NCI-H2196 treated with DMSO at 0.1 percent for 48 hours (cell line): ENCODE measurements around the gene LIPF.
"Not testable (repeated sequence)": the region's sequence is repeated elsewhere in the genome, so short reads cannot be mapped to it uniquely, and the experiment has no call there.

ENCODE experiments used
- DNase-seq: peaks from one replicate; lab custom pipeline; 2025; ENCODE audit not compliant: unreplicated experiment; lab: John Stamatoyannopoulos, UW

The LIPF gene

DNA sequence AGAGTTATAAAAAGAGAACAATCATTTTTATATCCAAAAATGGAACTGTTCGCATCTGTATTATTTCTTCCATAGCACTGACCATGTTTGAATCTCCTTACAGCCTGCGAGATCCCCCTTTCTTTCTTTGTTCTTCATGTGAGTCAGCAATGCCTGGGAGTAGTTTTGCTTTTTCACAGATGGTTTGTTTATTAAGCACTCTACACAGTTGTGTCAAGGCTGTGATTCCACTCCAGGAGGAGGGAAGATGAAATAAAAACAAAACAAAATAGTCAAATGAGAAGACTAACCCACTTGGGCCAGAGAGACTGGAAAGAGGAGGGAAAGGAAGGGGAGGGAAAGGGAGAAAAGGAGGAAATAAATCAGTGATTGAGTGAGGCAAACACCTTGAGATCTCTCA is 7.8 kb downstream of the LIPF start:
- no peak for DNase-seq

DNA sequence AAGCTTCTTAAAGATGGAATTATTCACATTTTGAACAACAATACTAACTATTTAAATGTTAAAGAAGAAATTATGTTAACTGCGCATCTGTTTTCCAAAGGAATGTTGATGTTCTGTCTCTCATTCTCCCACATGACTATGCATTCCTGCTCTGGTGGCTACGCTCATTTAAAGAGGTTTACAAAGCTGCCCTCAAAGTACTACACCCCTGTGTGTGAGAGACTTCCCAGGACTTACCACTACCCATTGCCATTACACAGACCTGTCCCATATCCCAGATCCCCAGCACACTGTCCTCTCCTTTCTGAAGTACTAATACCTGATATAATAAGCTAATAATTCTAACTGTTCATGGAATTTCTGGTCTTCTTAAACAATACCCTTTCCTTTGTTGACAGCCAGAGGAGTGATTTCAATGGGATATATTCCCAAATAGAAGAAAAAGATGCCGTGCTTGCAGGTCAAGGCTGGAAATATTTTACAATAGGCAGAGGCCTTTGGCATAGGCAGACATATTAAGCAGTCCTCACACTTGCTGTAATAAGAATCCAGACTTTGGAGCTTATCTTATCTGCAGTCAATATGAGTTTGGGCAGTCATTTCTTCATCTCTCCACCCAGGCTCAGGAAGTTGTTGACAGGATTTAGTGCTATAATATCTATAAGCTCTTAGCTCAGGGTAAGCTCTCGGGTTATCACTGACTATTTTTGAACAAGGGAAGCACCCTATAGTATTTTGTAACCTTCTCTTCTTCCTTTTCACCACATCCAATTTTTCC is 12.2 kb downstream of the LIPF start:
- DNase-seq, result no peak

DNA sequence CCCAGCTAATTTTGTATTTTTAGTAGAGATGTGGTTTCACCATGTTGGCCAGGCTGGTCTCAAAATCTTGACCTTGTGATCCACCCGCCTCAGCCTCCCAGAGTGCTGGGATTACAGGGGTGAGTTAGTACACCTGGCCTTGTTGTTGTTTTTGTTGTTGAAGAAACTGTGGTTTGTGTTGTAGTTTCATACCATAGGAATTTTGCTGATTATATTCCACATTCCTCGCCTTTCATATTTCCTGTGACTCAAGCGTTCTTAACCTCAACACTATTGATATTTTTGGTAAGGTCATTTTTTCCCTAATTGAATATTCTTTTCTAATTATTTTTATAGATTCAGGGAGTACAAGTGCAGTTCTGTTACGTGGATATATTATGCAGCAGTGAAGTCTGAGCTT is 16.7 kb downstream of the LIPF start:
- no peak for DNase-seq

GRCh38 chr10:88682491-88682890 is 18.2 kb downstream of the LIPF start:
- DNase-seq, result no peak

GRCh38 chr10:88687853-88688467 is 23.7 kb downstream of the LIPF start:
- no peak for DNase-seq

DNA sequence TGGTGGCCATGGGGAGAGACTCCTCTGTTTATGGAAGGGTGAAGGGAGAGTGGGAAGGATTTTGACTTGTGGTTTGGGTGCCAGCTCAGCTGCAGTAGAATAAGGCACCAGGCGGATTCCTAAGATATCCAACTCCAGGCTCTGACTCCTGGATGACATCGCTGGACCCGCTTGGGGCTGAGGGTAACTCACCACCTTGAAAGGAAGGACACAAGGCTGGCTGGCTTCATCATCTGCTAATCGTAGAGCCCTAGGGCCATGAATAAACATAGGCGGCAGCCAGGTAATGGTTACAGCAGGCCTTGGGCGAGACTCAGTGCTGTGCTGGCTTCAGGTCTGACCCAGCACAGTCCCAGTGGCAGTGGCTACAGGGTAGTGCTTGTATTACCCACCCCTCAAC is 25.1 kb downstream of the LIPF start:
- no peak for DNase-seq

DNA sequence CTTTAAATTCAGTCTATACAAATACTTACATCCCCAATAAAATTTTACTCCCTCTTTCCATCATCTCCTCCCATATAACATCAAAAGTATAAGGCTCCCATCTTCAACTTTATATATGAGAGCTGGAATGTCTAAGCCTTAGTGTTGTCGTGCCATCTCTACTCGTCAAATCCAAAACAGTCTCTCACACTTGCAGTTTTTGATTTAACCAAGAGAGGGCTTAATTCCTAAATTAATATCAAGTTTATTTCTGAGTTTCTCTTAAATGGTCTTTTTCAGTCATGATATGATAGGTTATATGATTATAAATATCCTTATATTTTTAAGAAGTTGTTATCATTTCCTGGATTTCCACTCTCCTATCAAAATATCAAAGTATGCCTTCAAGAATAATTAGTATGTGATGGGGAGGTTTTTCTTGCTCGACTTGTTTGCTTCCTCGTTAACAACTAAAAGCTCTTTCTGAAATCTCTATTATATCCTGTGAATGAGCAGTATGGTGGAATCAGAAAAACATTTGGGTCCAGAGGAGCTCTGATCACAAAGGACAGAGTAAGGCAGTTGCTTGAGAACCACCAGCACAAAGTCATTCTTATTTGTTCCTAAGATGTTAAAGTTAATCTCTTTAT is 29.3 kb downstream of the LIPF start:
- no peak for DNase-seq

DNA sequence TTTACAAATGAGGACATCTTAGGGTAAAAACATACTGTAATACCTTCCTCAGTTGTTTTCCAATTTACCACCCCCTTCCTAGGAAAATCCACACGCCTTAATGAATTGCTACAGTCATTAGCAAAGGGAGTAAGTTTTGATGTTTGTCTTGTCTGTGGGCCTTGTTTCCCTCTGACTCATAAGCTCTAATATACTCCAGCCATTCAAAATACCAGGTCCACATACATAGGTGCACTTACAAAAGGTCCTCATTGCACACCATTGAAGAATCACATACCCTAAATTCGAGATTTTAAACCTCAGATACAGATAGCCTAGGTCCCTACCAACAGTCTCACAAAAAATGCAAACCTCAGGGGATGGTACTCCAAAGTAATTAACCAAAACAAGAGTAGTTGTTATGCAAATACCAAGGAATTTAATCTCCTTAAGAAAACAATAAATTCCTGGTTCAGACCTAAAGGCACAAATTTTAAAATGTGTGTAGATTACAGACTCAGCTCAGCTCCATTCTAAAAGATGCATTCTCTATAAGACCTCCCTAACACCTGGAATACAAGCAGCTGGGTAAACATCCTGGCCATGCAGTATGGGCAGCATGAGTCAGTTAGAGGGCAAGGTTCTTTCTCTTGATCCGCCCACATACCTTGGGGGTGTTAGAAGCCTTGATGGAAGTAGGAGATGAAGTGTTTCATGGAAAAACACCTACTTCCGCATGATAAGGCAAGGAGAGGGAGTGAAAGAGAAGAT is 38.8 kb downstream of the LIPF start:
- DNase-seq, result no peak

DNA sequence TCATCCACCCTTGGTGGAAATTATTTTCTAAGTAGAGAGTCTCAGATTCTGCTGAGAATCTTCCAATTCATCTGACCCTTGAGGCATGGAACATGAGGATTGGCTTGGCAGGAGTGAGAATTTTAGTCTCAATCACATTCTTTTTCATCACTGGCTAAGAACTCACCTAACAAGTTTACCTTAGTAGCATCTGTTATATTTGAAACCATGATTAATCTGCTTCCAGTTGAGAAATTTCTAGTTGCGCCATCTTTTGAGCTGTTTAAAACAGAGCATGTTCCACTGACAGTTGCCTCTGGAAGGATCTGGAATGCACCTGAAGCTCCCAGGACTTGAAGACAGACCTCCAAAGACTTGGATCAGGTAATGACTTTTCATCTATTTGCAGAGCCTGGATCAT is 41.7 kb downstream of the LIPF start, which contains the start of gene LIPK:
Gene LIPK (plus strand): TSS at position 292 of the 400 bp plus-strand sequence. CDS start 18,295 bp downstream, outside the sequence.
- no peak for DNase-seq

DNA sequence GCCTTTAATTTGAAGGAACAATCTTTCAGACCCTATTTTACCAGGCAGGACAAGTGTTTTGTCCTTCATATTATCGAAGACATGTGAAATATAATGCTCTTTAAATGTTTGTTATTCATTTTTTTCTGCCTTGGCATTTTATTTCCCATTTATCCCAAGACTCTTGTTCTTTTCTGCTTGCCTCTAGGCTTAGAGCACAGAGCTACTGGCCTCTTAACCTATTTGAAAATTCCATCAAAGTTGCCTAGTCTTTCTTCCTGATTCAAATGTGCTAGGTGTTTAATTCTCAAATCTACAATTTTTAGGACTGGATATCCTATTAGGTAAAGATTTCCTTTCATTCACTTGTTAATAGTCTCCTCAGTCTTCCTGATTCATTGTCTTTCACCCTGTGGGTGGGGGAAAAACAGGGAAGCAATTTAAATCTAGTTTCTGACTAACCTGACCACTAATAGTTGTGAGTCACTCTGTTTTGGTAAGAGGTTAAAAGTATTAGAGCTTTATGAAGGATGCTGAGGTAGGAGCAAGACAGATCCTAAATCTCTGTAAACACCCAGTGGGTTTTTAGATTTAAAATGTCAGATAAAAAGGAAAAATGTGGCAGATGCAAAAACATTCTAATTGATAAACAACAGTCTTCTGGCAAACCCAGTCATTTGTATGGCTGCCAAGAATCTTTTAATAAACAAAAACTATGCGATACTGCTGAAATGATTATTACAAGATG is 43.4 kb downstream of the LIPF start:
- DNase-seq, result no peak

- not testable (repeated sequence) for DNase-seq
These were observed 45.1 kb downstream of the LIPF start for GRCh38 chr10:88709361-88709760.

DNA sequence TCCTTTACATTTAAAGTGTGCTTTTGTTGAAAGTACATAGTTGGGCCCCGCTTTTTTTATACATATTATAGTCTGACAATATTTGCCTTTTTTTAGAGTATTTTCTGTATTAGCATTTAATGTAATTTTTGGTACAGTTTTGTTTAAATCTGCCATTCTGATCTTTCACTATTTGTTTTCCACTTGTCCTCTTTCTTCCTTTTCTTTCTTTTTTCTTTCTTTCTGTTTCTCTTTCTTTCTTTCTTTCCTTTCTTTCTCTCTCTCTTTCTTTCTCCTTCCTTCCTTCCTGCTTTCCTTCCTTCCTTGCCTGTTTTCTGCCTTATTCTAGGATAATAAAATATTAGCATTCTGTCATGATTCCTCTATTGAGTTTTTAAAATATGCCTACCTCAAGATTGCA is 51.3 kb downstream of the LIPF start:
- no peak for DNase-seq

GRCh38 chr10:88721392-88721791 is 57.1 kb downstream of the LIPF start:
- no peak for DNase-seq

DNA sequence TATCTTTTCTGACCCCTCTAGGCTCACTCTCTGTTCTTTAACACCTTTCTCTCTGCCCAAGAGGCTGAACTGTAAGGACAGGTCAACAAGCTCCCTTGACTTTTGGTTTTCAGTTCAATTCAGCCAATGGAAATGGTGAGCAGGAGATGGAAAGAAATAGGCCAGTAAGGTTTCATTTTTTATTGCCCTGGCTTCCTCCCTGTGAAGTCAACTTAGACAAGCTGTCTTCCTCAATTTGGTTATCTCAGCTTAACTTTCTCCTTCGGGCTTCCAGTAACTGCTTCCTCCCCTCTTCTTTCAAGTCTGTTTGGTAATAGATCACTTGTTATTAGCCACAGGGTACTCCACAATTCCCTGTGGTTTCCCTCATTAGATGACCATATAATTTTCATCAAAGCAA is 61.6 kb downstream of the LIPF start:
- DNase-seq, result no peak

GRCh38 chr10:88728107-88728763 is 64.0 kb downstream of the LIPF start:
- DNase-seq, result no peak
